Tibial nerve (tissue), 4 donors: ENCODE measurements around the gene ANXA2. TPM values are rescaled to one million over a fixed set of nuclear protein-coding genes. Genes with fewer than 3 reads are reported as not detected.

Experiments
- DNase-seq, 2 donors: peaks; one replicate each; pipeline ENCODE4 v3.0.0-alpha.2; 2019; ENCODE audit warnings: low spot score in 2 of 2
- H3K27ac ChIP-seq, 4 donors: fragments of 200-600 bp; sonication (generic) in 3 of 4; one replicate each; pipeline ENCODE4 v1.5.1; 2017 to 2019; ENCODE audit warnings: mild to moderate bottlenecking in 1 of 4
- H3K27me3 ChIP-seq, 2 donors: fragments of 200-600 bp; sonication (generic) in 1 of 2; one replicate each; pipeline versions ENCODE4 v1.5.1 to v1.6.0; 2017 to 2019
- H3K36me3 ChIP-seq, 3 donors: fragments of 200-600 bp; sonication (generic); one replicate each; pipeline ENCODE4 v1.5.1; 2018 to 2019
- H3K4me1 ChIP-seq, 4 donors: fragments of 200-600 bp; sonication (generic) in 3 of 4; one replicate each; pipeline ENCODE4 v1.5.1; 2017 to 2019
- H3K4me3 ChIP-seq, 4 donors: fragments of 200-600 bp; sonication (generic) in 3 of 4; one replicate each; pipeline ENCODE4 v1.5.1; 2017 to 2019; ENCODE audit warnings: mild to moderate bottlenecking in 1 of 4, moderate library complexity in 1 of 4
- H3K9me3 ChIP-seq, 4 donors: fragments of 200-600 bp; sonication (generic) in 3 of 4; one replicate each; pipeline ENCODE4 v1.5.1; 2017 to 2019
- EP300 ChIP-seq, 2 donors: sonication (generic); formaldehyde crosslinking; IDR thresholded peaks; one replicate each; pipeline ENCODE4 v1.6.1; 2017; ENCODE audit warnings: antibody characterized with exemption in 2 of 2, mild to moderate bottlenecking in 1 of 2
- POLR2A ChIP-seq, 2 donors: fragments of 450-650 bp; IDR thresholded peaks; one replicate each; pipeline ENCODE4 v1.6.1; 2017; ENCODE audit warnings: antibody characterized with exemption in 2 of 2, mild to moderate bottlenecking in 2 of 2, moderate library complexity in 2 of 2
- WGBS, 2 donors: methylation state at CpG; one replicate each; pipeline ENCODE4 v1.1.5; 2018; 5-methylcytosine and 5-hydroxymethylcytosine counted together
- total RNA-seq, 4 donors: library from RNA; depleted of rRNA; stranded (reverse); fragments of >200 nt; gene quantifications; one replicate each; pipeline ENCODE4 v1.1.0, GENCODE V29; 2016
- TF ChIP-seq, protein P1 (sequence below), 5 experiments: fragments of 200-600 bp in 3 of 5; fragments of 450-650 bp in 2 of 5; sonication (generic) in 3 of 5; IDR thresholded peaks; one replicate each; pipeline ENCODE4 v1.5.1; 2016 to 2019; ENCODE audit warnings: antibody characterized with exemption in 5 of 5, mild to moderate bottlenecking in 3 of 5, moderate library complexity in 2 of 5

Gene ANXA2
- total RNA-seq: 1,000 to 10,000 TPM in 2 of 4 donors, 100 to 1,000 TPM in 2; 747 to 1,181 (median 1,009) TPM

DNA sequence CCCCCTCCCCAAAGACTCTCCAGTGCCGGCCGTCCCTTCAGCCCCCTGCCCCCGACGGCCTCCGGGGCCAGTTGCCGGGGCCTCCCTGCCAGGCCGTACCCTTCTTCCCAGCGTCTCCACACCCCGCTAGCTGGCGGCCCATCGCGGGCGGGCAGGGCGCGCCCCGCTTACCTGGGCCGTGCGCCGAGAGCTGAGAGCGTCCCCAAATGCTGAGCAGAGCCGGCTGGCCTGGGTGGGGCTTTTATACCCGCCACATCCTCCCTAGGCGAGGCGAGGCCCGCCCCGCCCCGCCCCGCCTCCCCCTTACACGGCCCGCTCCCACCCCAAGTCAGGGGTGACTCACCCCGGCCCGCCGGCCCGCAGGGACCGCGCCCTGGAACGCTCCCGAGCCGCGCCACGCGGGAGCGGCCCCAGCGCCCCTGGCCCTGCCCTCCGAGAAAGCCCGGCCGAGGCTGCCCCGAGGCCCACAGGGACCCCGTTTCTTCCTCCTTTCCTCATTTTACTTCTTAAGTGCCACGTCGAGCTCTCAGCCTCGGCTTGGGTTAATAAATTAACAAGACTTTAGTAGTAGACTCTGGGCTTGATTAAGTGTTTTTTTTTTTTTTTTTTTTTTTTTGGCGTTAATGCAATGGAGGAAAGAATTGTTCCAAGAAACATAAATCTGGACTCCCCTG is at the start of gene ANXA2:
ANXA2 (minus strand) TSS at position 215 of the 674 bp plus-strand sequence. CDS start 11,911 bp downstream, outside the sequence.
- H3K27ac ChIP-seq: peak within 1 kb of the TSS; percentile 86 to 100 (median 98)
- DNase-seq: peak; percentile 71 to 83
- H3K4me1 ChIP-seq: peaks cover 4 to 73% (median 45%) of the 10 kb centered on the region in 4 donors
- no peaks in the 10 kb centered on the region for H3K27me3 ChIP-seq
- peak within 1 kb of the TSS; percentile 94 to 99 (median 98) for H3K4me3 ChIP-seq
- peaks cover 0 to 6% (median 0%) of the 10 kb centered on the region in 3 donors for H3K36me3 ChIP-seq
- 1% methylated on average over 21 to 41 of the region's 53 CpGs for WGBS, 2 donors
- no peaks in the 10 kb centered on the region for H3K9me3 ChIP-seq
- TF ChIP-seq POLR2A (IDR thresholded peaks at IDR 0.05) (peak; percentile 79 to 88), EP300 (IDR thresholded peaks at IDR 0.05) (peak in 1 of 2 donors; percentile 92)
- TF ChIP-seq, protein P1, sequence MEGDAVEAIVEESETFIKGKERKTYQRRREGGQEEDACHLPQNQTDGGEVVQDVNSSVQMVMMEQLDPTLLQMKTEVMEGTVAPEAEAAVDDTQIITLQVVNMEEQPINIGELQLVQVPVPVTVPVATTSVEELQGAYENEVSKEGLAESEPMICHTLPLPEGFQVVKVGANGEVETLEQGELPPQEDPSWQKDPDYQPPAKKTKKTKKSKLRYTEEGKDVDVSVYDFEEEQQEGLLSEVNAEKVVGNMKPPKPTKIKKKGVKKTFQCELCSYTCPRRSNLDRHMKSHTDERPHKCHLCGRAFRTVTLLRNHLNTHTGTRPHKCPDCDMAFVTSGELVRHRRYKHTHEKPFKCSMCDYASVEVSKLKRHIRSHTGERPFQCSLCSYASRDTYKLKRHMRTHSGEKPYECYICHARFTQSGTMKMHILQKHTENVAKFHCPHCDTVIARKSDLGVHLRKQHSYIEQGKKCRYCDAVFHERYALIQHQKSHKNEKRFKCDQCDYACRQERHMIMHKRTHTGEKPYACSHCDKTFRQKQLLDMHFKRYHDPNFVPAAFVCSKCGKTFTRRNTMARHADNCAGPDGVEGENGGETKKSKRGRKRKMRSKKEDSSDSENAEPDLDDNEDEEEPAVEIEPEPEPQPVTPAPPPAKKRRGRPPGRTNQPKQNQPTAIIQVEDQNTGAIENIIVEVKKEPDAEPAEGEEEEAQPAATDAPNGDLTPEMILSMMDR (IDR thresholded peaks at IDR 0.05): no peak

DNA sequence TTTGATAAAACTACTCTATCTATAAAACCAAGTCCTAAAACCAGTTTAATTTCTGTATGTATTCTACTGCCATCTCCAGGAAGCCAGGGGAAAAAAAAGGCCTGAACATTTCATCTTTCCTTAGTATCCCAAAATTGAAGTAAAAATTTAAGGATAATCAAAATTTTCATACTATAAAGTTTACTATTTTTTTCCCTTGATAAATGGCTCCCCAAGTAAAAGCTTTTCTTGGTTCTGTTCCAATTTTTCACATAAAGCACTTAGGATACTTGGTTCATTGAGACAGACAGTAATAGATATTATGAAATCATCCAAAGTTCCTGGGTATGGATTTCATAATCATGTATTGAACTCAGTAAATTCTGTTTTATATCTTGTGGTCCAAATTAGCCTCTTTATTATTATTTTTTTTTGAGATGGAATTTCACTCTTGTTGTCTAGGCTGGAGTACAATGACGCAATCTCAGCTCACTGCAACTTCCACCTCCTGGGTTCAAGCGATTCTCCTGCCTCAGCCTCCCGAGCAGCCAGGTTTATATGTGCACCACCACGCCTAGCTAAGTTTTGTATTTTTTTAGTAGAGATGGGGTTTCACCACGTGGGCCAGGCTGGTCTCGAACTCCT is 46.6 kb upstream of the ANXA2 start:
- Histone ChIP-seq H3K27ac (no peak overlapping the region), H3K4me3 (no peak overlapping the region), H3K4me1 (peaks cover 0 to 34% (median 0%) of the 10 kb centered on the region in 4 donors), H3K27me3 (no peaks in the 10 kb centered on the region), H3K36me3 (peaks cover 0 to 27% (median 0%) of the 10 kb centered on the region in 3 donors), H3K9me3 (no peaks in the 10 kb centered on the region)
- WGBS, 2 donors: 84 to 91% methylated on average over 6 of the region's 6 CpGs
- TF ChIP-seq EP300 (IDR thresholded peaks at IDR 0.05) (no peak), POLR2A (IDR thresholded peaks at IDR 0.05) (no peak)
- TF ChIP-seq, protein P1 (IDR thresholded peaks at IDR 0.05): peak in 4 of 5 experiments; percentile 53 to 63 (median 59)
- no peak for DNase-seq

DNA sequence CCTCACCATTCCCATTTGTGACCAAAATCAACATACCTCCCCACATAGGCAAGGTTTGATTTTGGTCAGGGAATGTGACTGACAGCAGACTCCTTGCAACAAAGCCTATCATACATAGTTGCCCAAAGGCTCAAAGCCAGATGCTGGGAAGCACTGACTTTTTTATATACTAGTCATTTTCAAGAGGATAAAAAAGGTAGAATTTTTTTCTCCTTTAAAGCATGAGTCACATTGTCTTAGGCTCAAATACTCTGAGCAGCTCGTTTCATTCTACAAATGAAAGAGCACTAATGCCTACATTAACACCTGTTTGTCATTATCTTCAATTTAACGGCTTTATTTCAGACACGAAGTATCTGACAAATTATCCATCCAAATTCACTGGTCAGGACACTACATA is 45.0 kb upstream of the ANXA2 start:
- WGBS, 2 donors: 61 to 64% methylated on average over 3 of the region's 3 CpGs
- DNase-seq: no peak
- H3K27ac ChIP-seq: peak overlapping the region in 1 of 4 donors; percentile 23
- no peak overlapping the region for H3K4me3 ChIP-seq
- H3K36me3 ChIP-seq: peaks cover 0 to 26% (median 0%) of the 10 kb centered on the region in 3 donors
- TF ChIP-seq, protein P1 (IDR thresholded peaks at IDR 0.05): no peak
- TF ChIP-seq EP300 (IDR thresholded peaks at IDR 0.05) (no peak), POLR2A (IDR thresholded peaks at IDR 0.05) (no peak)
- H3K27me3 ChIP-seq: no peaks in the 10 kb centered on the region
- peaks cover 0 to 34% (median 0%) of the 10 kb centered on the region in 4 donors for H3K4me1 ChIP-seq
- no peaks in the 10 kb centered on the region for H3K9me3 ChIP-seq

DNA sequence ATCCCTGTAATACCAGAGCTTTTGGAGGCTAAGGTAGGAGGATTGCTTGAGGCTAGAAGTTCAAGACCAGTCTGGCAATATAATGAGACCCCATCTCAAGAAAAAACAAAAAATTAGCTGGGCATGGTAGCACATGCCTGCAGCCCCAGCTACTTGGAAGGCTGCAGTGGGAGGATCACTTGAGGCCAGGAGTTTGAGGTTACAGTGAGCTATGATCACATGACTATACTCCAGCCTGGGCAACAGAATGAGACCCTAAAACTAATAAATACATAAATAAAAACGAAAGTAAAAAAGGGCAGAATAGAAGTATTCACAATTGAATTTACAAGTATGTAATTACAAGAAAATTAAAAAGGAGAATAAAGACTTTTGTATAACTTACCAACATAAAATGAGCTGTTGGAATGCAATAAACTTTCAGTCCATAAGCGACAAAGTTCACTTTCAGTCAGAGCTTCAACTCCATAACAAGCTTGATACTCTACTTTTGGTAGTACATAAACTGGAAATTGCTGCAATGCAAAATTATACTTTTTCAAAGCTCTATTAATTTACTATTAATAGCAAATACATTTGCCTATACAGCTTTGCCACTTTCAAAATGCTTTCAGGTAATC is 44.4 kb upstream of the ANXA2 start:
- H3K27ac ChIP-seq: no peak overlapping the region
- H3K36me3 ChIP-seq: peaks cover 0 to 27% (median 0%) of the 10 kb centered on the region in 3 donors

More for the DNA sequence above, 44.4 kb upstream of the ANXA2 start:
- TF ChIP-seq POLR2A (IDR thresholded peaks at IDR 0.05): no peak
- no peak for TF ChIP-seq EP300 (IDR thresholded peaks at IDR 0.05)
- TF ChIP-seq, protein P1 (IDR thresholded peaks at IDR 0.05): no peak
- H3K27me3 ChIP-seq: no peaks in the 10 kb centered on the region
- peaks cover 0 to 34% (median 0%) of the 10 kb centered on the region in 4 donors for H3K4me1 ChIP-seq
- DNase-seq: no peak
- H3K4me3 ChIP-seq: no peak overlapping the region
- WGBS, 2 donors: 55 to 59% methylated on average over 2 of the region's 2 CpGs
- H3K9me3 ChIP-seq: no peaks in the 10 kb centered on the region
